ENCODE data around the gene TMPRSS5.

TMPRSS5 gene

GRCh38 chr11:113667801-113668200, 38.3 kb downstream of the TMPRSS5 start:
- no peak for DNase-seq (ENCODE audit: low read depth)

DNA sequence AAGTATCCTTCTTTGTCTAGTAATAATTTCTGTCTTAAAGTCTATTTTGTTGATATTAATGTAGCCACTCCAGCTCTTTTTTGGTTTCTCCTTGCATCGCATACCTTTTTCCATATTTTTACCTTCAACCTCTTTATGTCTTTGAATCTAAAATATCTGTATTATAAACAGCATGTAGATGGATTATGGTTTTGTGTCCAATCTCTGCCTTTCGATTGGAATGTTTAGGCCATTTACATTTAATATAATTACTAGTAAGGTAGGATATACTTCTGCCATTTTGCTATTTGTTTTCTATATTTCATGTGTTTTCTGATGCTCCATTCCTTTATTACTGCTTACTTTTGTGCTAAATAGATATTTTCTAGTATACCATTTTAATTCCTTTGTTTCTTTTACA, 39.5 kb downstream of the TMPRSS5 start:
- DNase-seq (ENCODE audit: low read depth) = no peak

- DNase-seq (ENCODE audit: low read depth) = no peak
These were observed 41.0 kb downstream of the TMPRSS5 start for GRCh38 chr11:113664981-113665710.

- DNase-seq (ENCODE audit: low read depth) = no peak
These were observed 41.8 kb downstream of the TMPRSS5 start for GRCh38 chr11:113664069-113664980.

GRCh38 chr11:113663567-113663966, 42.5 kb downstream of the TMPRSS5 start:
- DNase-seq (ENCODE audit: low read depth) = no peak

GRCh38 chr11:113655771-113656170, 50.3 kb downstream of the TMPRSS5 start:
- DNase-seq (ENCODE audit: low read depth) = no peak

DNA sequence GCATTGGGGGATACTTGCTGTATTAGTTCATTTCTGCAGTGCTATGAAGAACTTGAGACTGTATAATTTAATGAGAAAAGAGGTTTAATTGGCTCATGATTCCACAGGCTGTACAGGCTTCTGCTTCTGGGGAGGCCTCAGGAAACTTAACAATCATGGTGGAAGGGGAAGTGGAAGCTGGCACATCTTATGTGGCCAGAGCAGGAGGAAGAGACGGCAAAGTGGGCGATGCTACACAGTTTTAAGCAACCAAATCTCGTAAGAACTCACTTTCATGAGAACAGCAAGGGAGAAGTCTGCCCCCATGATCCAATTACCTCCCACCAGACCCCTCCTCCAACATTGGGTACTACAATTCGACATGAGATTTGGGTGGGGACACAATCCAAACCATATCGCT, 55.1 kb downstream of the TMPRSS5 start:
- DNase-seq (ENCODE audit: low read depth) = no peak

GRCh38 chr11:113649311-113649710, 56.8 kb downstream of the TMPRSS5 start:
- DNase-seq (ENCODE audit: low read depth) = no peak

- DNase-seq (ENCODE audit: low read depth) = no peak
These were observed 58.3 kb downstream of the TMPRSS5 start for GRCh38 chr11:113647856-113648255.

- no peak for DNase-seq (ENCODE audit: low read depth)
These were observed 59.0 kb downstream of the TMPRSS5 start for GRCh38 chr11:113647108-113647507.

DNA sequence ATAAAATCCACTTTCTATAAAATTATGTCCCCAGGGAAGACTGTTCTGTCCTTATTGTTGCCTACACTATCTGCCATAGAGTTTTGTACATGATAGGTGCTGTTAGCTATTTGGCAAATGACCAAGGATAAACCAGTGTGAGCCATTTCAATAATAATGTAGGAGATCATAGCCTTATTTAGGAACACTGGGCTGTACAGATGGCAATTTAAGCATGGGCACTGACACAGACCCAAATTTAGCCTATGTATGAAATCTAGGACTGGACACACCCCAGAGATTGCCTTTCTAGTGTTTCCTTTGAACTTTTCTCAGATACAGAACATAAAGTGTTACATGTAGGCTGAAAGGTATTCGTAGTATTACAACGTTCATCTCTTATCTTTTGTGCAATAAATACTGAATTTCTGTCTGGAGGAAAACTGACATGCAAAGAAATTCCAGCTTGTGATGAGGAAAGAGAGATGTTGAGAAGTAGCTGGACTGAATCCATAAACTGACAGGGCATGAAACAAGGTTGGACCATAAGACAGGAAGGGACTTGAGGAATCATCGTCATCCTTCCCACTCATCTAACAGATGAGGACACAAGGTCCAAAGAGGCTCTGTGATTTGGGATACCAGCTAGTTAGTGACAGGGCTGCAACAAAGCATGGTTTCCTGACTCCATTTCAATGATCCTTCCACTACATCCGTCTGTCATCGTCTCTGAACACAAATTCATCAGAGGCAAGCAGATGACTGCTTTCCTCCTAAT, 60.3 kb downstream of the TMPRSS5 start:
- no peak for DNase-seq (ENCODE audit: low read depth)

DNA sequence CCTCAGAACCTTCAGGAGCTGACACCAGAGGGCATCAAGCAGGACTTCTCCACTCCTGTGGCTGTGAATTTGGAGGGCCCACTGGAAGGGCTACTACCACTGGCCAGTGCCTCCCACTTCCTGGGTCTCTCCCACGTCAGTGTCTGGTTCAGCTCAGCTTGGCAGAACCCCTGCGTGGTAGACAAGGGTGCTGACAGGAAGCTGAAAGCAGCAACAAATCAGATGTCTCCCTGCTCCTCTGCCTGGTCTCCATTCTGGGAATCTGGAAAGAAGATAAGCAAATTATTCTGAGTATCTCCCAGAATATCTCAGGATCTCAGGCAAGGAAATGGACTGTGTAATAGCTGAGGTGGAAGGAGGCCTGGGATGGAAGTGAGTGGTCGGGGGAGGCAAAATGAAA, 61.5 kb downstream of the TMPRSS5 start:
- no peak for DNase-seq (ENCODE audit: low read depth)

GRCh38 chr11:113643701-113644100, 62.4 kb downstream of the TMPRSS5 start:
- DNase-seq (ENCODE audit: low read depth) = no peak

DNA sequence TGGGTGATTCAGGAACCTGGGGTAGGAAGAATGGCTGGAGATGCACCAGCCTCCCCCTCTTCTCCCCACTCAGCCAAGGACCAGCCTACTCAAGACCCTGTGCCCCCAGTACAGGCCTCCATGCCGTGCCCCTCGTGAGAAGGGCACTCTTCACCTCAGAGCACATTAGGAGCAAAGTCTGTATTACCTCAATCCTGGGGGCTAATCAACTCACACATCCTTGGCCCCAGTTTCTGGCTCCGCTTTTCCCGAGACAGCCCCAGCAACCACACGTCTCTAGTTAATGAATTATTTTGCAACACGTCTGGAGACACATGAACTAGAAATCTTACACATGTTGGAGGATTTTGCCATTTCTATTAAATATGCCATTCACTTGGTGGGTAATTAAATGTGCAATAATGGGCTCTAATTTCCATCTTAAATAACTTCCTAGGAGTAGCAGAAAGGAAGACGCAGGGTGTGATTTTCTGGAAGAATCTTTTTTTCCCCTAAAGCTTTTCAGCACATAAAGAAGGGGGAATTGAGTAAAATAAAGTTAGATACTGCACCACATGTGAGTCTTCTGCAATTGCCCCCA, 63.0 kb downstream of the TMPRSS5 start:
- DNase-seq (ENCODE audit: low read depth) = no peak

DNA sequence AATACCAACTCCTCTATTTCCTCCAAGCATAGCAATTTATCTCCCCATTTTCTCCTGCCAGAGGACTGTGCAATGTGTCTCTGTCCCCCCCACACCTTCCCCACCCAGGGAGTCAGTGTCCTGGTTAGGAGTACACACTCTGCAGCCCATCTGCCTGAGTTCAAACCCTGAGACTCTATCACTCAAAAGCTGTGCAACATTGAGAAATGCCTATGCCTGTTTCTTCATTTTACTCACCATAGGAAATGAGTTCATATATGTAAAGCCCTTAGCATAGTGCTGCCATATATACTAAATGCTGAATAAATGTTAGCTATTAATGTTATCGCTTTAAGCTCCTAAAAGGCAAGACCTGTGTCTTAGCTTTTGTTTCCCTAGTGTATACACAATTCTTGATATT, 64.0 kb downstream of the TMPRSS5 start:
- no peak for DNase-seq (ENCODE audit: low read depth)

DNA sequence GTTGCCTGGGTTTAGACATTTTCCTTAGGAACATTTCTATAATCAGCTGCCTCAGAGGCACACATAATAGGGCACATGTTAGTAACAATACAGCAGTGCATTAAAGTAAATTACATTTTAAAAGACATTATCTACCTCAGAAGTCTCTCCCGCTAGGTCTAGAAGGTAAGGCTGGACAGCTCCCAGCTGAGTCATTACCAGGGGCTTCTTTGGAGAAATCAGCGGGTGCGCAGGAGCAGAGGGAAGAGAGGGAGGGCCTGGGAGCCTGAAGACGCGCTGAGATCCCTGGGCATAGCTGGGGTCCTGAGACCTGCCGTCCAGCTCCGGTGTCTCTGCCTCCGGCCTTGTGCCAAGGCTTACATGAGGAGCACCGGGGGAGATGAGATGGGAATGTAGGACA, 67.7 kb downstream of the TMPRSS5 start:
- DNase-seq (ENCODE audit: low read depth) = no peak

GRCh38 chr11:113637636-113638035, 68.5 kb downstream of the TMPRSS5 start:
- DNase-seq (ENCODE audit: low read depth) = no peak
